GM12865 (cell line): ENCODE data around the gene GRID2.

Source experiments
- DNase-seq: peaks from one replicate; pipeline ENCODE4 v3.0.0; 2010; ENCODE audit warnings: low read depth
- H3K4me3 ChIP-seq: 2 replicates; pipeline ENCODE4 v1.5.1; 2011; ENCODE audit warnings: mild to moderate bottlenecking, low read depth, low read length, control low read depth
- TF ChIP-seq, protein P1 (sequence below): IDR thresholded peaks from 2 replicates; pipeline ENCODE4 v1.5.1; 2011; ENCODE audit warnings: low read length, control low read depth, low read depth, inconsistent platforms; ENCODE audit not compliant: insufficient read depth; ENCODE audit errors: missing control alignments

Gene GRID2

DNA sequence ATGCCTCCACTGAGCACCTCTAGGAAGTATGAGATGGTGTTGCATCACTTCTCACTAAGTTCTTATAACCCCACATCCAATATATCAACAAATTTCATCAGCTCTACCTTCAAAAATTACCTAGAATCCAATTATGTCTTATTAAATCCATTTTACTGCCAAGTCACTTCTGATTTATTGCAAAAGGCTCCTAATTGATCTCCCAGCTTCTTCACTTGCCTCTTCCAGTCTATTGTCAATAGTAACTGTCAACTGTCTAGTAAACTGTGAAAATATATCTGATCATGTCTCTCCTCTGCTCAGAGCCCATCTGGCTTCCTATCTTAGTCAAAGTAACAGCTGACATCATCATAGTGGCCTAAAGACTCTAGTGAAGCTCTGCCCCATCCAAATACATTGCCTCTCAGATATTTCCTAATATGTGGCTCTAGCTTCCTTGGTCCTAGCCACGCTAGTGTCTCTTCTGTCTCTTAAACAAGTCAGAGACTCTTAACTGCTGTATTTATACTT, 1110.3 kb downstream of the GRID2 start:
- DNase-seq, result no peak
- no peak overlapping the region for H3K4me3 ChIP-seq
- TF ChIP-seq, protein P1, sequence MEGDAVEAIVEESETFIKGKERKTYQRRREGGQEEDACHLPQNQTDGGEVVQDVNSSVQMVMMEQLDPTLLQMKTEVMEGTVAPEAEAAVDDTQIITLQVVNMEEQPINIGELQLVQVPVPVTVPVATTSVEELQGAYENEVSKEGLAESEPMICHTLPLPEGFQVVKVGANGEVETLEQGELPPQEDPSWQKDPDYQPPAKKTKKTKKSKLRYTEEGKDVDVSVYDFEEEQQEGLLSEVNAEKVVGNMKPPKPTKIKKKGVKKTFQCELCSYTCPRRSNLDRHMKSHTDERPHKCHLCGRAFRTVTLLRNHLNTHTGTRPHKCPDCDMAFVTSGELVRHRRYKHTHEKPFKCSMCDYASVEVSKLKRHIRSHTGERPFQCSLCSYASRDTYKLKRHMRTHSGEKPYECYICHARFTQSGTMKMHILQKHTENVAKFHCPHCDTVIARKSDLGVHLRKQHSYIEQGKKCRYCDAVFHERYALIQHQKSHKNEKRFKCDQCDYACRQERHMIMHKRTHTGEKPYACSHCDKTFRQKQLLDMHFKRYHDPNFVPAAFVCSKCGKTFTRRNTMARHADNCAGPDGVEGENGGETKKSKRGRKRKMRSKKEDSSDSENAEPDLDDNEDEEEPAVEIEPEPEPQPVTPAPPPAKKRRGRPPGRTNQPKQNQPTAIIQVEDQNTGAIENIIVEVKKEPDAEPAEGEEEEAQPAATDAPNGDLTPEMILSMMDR, result no peak

DNA sequence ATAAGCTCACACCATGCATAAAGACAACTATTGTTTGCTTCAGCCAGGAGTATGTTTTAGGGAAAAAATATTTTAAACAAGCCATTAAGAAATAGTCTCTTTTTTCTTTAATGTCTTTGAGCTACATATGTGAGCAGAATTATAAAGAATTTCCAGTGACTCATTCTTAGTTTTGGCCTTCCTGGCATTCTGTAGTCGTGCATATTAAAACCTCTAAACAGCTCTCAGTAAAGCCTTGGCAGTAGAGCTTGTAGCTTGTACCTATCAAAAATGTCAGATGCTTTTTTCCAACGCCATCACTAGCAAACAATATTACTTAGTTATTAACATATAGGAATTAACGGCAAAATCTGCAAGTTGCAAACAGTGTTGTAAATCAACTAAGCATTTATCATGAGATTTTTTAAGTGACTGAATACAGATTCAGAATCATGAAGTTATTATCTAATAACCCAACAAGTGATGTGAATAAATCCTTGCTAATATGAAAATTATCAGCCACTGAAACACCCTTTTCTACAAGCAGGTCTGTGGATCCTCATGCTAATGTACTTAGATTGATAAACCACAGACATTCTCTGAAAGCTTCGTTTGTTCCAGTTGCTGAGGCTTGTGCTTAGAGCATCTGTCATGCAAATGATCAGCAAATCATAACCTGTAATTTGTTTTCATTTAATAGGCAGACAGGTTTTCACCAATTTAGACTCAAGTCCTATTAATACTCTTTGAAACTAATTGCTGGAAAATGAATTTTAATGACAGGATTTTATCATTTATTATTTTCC, 1112.8 kb downstream of the GRID2 start:
- H3K4me3 ChIP-seq, result no peak overlapping the region
- TF ChIP-seq, protein P1, result no peak
- DNase-seq, result no peak

- no peak overlapping the region for H3K4me3 ChIP-seq
- DNase-seq, result no peak
- TF ChIP-seq, protein P1, result no peak
Observed at GRCh38 chr4:93431371-93431770, 1127.6 kb downstream of the GRID2 start.

GRCh38 chr4:93433840-93434239, 1130.1 kb downstream of the GRID2 start:
- TF ChIP-seq, protein P1, result no peak
- DNase-seq, result no peak
- H3K4me3 ChIP-seq, result no peak overlapping the region

GRCh38 chr4:93436000-93436626, 1132.3 kb downstream of the GRID2 start:
- DNase-seq, result no peak
- H3K4me3 ChIP-seq, result no peak overlapping the region
- TF ChIP-seq, protein P1, result no peak

DNA sequence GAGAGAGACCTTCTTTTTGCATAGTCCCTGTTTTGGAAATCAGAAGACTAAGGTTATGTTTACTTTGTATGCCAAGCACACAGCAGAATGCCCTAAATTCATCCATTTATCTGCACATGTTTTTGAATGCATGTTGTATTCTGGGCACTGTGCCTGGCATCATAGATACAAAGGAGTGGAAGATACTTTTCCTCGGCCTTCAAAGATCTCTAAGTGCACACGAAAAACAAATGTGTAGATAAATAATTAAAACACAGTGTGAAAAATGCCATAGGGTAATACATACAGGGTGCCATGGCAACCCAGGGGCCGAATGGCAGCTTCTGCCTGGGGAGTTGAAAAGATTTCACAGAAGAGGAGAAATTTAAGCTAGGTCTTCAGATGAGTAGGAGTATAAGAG, 1134.2 kb downstream of the GRID2 start:
- TF ChIP-seq, protein P1, result no peak
- no peak overlapping the region for H3K4me3 ChIP-seq
- DNase-seq, result no peak
